IgD-negative memory B cell (primary cell): ENCODE measurements around the gene ANKRD31. TPM values are rescaled to one million over a fixed set of nuclear protein-coding genes. Genes with fewer than 3 reads are reported as not detected.
"Not testable (repeated sequence)": the region's sequence is repeated elsewhere in the genome, so short reads cannot be mapped to it uniquely, and the experiment has no call there.

Experiments
- H3K27ac Mint-ChIP-seq, 3 donors: one replicate each; pipeline ENCODE4 v1.8.0; 2020 to 2022; ENCODE audit warnings: mild to moderate bottlenecking in 3 of 3, mixed read lengths in 3 of 3, moderate library complexity in 1 of 3
- H3K27me3 Mint-ChIP-seq: one replicate; pipeline ENCODE4 v1.8.0; 2021; ENCODE audit warnings: mixed read lengths
- H3K36me3 Mint-ChIP-seq: one replicate; pipeline ENCODE4 v1.8.0; 2020; ENCODE audit warnings: mild to moderate bottlenecking, mixed read lengths
- H3K4me1 Mint-ChIP-seq, 3 donors: one replicate each; pipeline ENCODE4 v1.8.0; 2020 to 2022; ENCODE audit warnings: mixed read lengths in 3 of 3, mild to moderate bottlenecking in 1 of 3
- H3K4me3 Mint-ChIP-seq, 4 donors: one replicate each; pipeline ENCODE4 v1.8.0; 2020 to 2022; ENCODE audit warnings: mild to moderate bottlenecking in 4 of 4, mixed read lengths in 4 of 4, moderate library complexity in 3 of 4
- H3K9me3 Mint-ChIP-seq, 3 donors: one replicate each; pipeline ENCODE4 v1.8.0; 2020 to 2021; ENCODE audit warnings: mixed read lengths in 3 of 3, mild to moderate bottlenecking in 1 of 3
- polyA plus RNA-seq: library from polyadenylated mRNA; unstranded; fragments of 300-500 nt; fragmentation: Illumina TruSeq; gene quantifications from one replicate; pipeline ENCODE4 v1.2.3, GENCODE V29; 2021

The ANKRD31 gene
- polyA plus RNA-seq, 1 donor from 2014 or later = 0.10 TPM

DNA sequence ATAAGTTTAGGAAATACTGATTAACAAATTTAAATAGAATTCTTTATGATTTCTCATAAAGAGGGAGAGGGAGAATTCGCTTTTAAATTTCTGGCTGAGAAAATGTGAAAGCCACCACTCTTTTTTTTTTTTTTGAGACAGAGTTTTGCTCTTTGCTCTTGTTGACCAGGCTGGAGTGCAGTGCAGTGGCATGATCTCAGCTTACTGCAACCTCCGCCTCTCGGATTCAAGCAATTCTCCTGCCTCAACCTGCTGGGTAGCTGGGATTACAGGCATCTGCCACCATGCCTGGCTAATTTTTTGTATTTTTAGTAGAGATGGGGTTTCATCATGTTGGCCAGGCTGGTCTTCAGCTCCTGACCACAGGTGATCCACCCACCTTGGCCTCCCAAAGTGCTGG lies 157.3 kb downstream of the ANKRD31 start:
- peak overlapping the region in 1 of 4 donors; percentile 47 for H3K4me3 Mint-ChIP-seq
- not testable (repeated sequence) for H3K4me1 Mint-ChIP-seq, H3K9me3 Mint-ChIP-seq

DNA sequence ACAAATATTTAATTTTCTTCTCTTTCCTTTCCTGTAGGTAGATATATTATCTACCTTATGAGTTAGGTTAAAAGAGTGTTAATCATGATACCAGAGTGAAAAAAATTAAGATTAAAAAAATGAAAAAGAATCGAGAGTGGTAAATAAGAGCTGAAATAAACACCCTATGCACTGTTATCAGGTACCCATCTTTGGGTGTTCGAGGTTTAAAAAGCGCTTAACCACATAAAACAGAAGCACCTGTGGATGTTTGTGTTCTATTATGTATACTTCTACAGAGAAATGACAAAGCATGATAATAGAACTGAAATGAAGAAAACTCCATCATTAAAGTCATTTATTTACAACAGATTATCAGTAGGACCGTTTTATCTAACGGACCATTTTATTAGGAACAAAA lies 158.7 kb downstream of the ANKRD31 start:
- Mint-ChIP-seq H3K9me3 (no peaks in the 10 kb centered on the region), H3K27me3 (peaks cover 6% of the 10 kb centered on the region), H3K4me3 (no peak overlapping the region), H3K4me1 (no peaks in the 10 kb centered on the region), H3K36me3 (no peaks in the 10 kb centered on the region), H3K27ac (no peak overlapping the region)

More for the DNA sequence above, 157.3 kb downstream of the ANKRD31 start:
- not testable (repeated sequence) for H3K27me3 Mint-ChIP-seq, H3K36me3 Mint-ChIP-seq, H3K27ac Mint-ChIP-seq

DNA sequence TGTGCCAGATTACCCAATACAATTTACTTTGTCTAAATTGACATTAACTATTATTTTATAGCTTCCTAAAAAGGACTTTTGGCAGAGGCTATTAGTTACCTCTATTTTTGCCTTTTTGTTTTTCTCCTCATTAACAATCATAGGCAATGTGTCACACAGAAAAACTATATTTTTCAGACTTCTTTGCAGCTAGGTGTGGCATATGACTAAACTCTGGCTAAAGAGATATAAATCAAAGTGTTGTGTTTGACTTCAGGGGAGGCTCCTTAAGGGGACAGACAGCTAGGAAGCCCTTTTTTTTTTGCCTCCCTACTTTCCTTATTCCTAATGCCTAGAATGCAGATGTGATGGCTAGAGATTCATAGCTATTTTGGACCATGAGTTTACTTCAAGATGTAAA lies 164.6 kb downstream of the ANKRD31 start:
- Mint-ChIP-seq H3K27me3 (peaks cover 6% of the 10 kb centered on the region), H3K9me3 (peaks cover 0 to 4% (median 4%) of the 10 kb centered on the region in 3 donors), H3K4me3 (no peak overlapping the region), H3K27ac (no peak overlapping the region), H3K36me3 (no peaks in the 10 kb centered on the region), H3K4me1 (no peaks in the 10 kb centered on the region)

DNA sequence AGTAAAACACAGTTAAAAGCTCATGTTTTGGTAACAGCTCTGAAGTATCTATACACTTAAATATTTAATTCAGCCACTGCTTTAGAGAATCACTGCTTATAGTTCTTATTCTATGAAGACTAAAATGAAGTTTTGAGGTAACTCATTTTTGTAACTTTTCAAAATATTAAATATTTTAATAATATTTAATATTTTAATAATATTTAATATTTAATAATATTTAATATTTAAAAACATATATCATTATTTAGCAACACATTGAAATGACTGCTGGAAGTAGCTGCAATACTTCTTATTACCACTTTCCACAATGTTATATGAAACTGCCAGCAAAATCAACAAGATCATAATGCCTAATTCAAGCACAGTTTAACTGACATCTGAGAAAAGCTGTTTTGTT lies 165.6 kb downstream of the ANKRD31 start:
- Mint-ChIP-seq H3K36me3 (no peaks in the 10 kb centered on the region), H3K4me3 (no peak overlapping the region), H3K9me3 (peaks cover 0 to 4% (median 4%) of the 10 kb centered on the region in 3 donors), H3K27ac (no peak overlapping the region), H3K27me3 (peaks cover 8% of the 10 kb centered on the region), H3K4me1 (no peaks in the 10 kb centered on the region)

DNA sequence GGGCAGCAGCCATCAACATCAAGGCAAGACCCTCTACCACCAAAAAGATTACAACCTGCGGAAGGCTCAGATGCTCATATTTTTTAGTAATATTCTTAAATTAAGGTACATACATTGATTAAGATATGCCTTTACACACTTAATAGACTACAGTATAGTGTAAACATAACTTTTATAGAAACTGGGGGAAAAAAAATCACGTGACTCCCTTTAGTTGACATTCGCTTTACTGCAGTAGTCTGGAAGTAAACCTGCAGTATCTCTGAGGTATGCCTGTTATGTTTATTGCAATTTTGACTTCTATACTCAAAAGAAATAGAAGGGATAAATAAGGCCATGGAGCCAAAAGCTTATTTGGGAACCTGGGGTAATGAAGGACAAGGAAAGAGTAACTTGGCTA lies 169.2 kb downstream of the ANKRD31 start:
- Mint-ChIP-seq H3K36me3 (no peaks in the 10 kb centered on the region), H3K4me1 (peaks cover 0 to 2% (median 0%) of the 10 kb centered on the region in 3 donors), H3K27me3 (peaks cover 2% of the 10 kb centered on the region), H3K27ac (no peak overlapping the region), H3K9me3 (peaks cover 0 to 4% (median 4%) of the 10 kb centered on the region in 3 donors), H3K4me3 (no peak overlapping the region)

DNA sequence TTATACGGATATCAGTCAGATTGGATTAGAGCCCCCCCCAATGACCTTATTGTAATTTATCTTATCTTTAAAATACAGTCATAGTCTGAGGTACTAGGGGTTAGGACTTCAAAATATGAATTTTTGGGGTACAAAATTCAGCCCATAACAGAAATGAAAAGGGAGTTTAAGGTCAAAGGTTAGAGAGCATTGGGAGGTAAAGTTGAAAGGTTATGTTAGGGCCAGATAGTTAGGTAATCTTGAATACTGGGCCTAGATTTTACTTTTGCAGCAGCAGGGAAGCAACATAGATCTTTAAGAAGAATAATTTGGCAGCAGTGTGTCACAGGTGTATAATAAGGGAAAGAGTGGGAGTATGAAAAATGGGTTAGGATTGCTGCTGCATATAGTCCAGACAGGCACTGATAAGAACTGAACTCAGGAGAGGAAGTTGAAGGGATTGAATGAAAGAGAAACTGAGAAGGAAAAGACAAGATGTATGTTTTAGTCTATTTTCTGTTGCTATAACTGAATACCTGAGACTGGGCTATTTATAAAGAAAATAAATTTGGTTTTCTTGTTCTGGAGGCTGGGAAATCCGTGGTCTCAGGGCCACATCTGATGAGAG lies 173.7 kb downstream of the ANKRD31 start:
- Mint-ChIP-seq H3K27me3 (peaks cover 3% of the 10 kb centered on the region), H3K27ac (peak overlapping the region in 1 of 3 donors; percentile 2), H3K4me1 (peaks cover 0 to 2% (median 0%) of the 10 kb centered on the region in 3 donors), H3K9me3 (no peaks in the 10 kb centered on the region), H3K36me3 (no peaks in the 10 kb centered on the region), H3K4me3 (no peak overlapping the region)

DNA sequence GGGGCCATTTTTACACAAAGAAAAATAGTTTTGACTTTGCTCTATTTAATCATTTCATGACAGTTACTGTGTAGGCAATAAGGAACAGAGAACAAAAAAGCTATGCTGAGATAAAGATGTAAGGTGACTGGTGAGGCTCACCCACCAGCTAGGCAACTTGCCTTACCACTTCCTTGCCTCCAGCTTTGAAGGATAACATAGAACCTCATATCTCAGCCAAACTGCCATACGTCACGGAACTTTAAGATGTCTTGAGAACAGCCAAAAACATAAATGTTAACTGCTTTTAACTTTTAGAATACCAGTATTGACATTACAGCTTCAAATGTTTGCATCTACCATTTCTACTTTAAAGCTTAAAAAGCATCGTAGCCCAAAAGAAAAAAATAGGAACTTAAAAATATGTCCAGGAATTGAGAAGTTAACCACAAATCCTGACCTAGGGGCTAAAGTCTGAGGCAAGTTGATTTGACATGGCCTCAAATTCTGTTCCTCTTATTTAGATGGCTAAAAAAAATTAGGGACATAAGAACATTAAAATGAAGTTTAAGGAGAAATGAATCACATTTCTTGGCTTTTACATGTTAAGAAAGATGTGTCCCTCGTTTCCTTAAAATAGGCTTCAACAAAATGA lies 176.6 kb downstream of the ANKRD31 start:
- Mint-ChIP-seq H3K36me3 (no peaks in the 10 kb centered on the region), H3K4me3 (no peak overlapping the region), H3K9me3 (no peaks in the 10 kb centered on the region), H3K27ac (peak overlapping the region in 1 of 3 donors; percentile 78), H3K4me1 (peaks cover 0 to 2% (median 0%) of the 10 kb centered on the region in 3 donors), H3K27me3 (peaks cover 19% of the 10 kb centered on the region)

DNA sequence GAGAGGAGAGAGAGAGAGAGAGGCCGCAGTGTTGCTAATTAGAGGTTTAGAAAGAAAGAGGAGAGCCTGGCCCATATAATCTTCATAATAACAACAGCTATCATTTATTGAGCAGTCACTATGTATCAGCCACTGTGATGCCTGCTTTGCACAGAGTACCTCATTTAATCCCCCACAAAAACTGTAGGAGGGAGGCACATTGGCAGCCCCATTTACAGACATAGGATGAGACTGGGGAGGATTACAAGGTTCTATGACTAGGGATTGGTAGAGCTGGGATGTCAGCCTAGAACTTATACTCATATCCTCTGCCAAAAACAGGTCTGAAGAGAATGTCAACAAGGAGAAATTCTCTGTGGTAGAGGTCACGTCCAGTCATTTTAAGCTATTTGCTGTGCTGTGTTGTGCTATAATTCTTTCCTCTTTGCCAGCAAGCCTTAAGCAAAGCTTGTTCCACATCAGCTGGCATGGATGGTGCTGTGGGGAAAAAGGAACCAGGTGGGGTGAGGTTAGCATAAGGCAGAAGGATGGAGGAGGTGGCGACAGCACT lies 177.6 kb downstream of the ANKRD31 start:
- H3K4me1 Mint-ChIP-seq = peaks cover 0 to 6% (median 4%) of the 10 kb centered on the region in 3 donors

DNA sequence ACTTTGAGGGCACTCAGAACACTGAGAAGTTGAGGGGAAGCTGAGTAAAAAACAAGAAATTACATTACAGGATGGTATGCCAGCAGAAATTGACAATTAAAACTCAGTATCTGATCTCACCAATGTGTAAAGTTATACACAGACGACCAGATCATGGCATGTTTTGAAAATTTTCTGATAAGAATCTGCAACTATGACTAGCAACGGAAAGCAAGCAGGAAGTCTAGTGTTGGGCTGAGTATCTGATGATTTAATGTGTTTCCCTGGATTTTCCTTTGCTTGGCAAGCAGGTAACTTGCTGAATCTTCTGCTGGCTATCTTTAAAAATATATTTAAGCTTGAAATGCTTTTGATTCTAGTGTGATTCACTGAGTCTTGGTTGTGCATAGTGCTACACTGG lies 179.1 kb downstream of the ANKRD31 start:
- Mint-ChIP-seq H3K4me1 (peaks cover 1 to 6% (median 4%) of the 10 kb centered on the region in 3 donors), H3K27ac (no peak overlapping the region), H3K9me3 (no peaks in the 10 kb centered on the region)

More for the DNA sequence above, 177.6 kb downstream of the ANKRD31 start:
- H3K4me3 Mint-ChIP-seq = no peak overlapping the region
- H3K27ac Mint-ChIP-seq = peak overlapping the region in 1 of 3 donors; percentile 55
- H3K9me3 Mint-ChIP-seq = no peaks in the 10 kb centered on the region
- no peaks in the 10 kb centered on the region for H3K36me3 Mint-ChIP-seq
- peaks cover 28% of the 10 kb centered on the region for H3K27me3 Mint-ChIP-seq

DNA sequence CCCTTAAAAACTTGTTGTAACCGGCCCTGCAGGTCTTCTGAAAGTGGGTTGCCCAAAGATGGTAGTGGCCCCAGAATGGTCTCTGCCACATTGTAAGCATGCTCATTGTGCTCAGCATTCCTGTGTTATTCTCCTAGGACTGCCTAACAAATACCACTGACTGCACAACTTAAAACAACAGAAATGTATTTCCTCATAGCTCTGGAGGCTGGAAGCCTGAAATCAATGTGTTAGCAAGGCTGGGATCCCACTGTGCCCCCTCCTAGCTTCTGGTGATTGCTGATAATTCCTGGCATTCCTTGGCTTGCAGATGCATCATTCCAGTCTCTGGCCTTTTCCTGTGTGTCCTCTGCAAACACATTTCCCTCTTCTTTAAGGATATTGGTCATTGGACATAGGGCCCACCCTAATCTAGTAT lies 180.9 kb downstream of the ANKRD31 start:
- H3K27me3 Mint-ChIP-seq = peaks cover 48% of the 10 kb centered on the region
- no peaks in the 10 kb centered on the region for H3K36me3 Mint-ChIP-seq
- no peak overlapping the region for H3K27ac Mint-ChIP-seq
- H3K9me3 Mint-ChIP-seq = no peaks in the 10 kb centered on the region
- peaks cover 1 to 14% (median 12%) of the 10 kb centered on the region in 3 donors for H3K4me1 Mint-ChIP-seq
- peak overlapping the region in 1 of 4 donors; percentile 34 for H3K4me3 Mint-ChIP-seq

More for the DNA sequence above, 179.1 kb downstream of the ANKRD31 start:
- Mint-ChIP-seq H3K4me3 (peak overlapping the region in 1 of 4 donors; percentile 42), H3K27me3 (peaks cover 33% of the 10 kb centered on the region), H3K36me3 (no peaks in the 10 kb centered on the region)

DNA sequence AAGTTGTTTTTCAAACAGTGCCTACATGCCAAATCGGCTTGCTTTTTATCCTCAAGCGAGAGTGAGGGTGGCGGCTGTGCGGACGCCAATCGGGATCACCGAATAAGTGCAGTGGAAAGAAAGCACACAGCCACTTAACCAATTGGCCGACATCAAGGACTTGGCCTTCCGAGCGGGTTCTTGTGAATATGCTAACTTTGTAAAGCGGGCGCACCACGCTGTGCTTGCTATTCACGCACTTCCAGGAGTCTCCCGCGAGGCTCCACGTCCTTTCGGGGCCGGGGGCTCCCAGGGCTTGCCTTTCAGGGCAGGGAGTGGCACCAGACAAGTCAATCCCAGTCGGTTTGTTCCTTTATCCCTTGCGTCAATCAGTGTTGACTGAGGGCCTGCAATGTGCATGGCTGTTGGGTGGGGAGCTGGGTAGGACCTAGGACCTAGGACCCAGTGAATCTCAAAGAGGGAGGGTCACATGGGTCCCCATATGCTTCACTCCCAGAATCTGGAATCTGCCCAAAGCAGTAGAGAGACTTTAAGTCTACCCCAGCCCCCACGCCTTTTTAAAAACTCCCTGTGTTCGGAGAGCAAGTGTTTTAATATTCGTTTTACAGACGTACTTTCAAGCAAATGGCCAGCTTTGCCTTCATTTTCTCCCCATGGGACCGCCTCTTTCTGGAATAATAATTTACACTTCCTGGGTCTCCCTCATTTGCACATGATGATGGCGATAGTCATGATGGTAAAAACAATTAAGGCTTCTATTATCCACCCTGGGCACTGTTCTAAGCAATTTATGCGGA lies 182.3 kb downstream of the ANKRD31 start:
- Mint-ChIP-seq H3K27me3 (peaks cover 52% of the 10 kb centered on the region), H3K27ac (peak overlapping the region in 2 of 3 donors; percentile 36 to 40), H3K4me1 (peaks cover 4 to 15% (median 14%) of the 10 kb centered on the region in 3 donors), H3K9me3 (no peaks in the 10 kb centered on the region), H3K36me3 (no peaks in the 10 kb centered on the region), H3K4me3 (peak overlapping the region; percentile 35 to 88 (median 74))

DNA sequence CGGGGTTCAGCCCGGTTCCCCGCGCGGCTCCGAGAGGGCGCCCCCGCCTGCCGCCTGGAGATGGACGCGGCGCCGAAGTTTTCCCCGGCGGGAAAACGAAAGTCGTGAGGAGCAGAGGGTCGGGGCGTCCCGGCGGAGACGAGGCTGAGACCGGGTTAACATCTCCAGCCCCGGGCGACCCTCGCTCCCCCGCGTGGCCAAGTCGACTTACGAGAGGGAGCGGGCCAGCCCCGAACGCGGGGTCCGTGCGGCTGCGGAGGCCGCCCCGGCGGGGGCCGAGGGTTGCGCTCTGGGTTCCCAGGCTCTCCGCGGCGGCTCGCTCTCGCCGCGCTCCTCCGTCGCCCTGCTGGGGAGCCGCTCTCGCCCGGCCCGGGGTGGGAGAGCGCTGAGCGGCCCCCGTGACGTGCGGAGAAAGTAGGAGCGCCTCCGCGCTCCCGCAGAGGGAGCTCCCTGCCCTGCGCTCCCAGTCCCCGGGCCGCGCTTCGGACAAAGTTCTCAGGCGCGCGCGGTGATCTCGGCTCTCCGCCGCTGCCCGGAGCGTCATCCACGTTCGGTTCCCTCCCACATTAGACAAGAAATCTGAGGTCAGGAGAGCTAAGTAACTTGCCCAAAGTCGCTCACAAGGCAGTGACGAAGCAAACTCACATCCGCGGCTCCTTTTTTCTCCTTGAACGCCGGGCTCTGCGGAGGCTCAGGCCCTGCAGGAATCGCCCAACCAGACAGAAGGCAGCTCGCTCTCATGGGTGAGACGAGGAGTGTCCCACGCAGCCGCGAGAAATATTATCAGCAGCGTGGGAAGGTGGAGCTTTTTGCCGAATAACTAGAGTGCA lies 183.2 kb downstream of the ANKRD31 start:
- Mint-ChIP-seq H3K4me3 (peak overlapping the region in 3 of 4 donors; percentile 70 to 88 (median 76)), H3K36me3 (no peaks in the 10 kb centered on the region), H3K27ac (peak overlapping the region in 1 of 3 donors; percentile 40), H3K27me3 (peaks cover 58% of the 10 kb centered on the region), H3K4me1 (peaks cover 6 to 21% (median 14%) of the 10 kb centered on the region in 3 donors), H3K9me3 (no peaks in the 10 kb centered on the region)

DNA sequence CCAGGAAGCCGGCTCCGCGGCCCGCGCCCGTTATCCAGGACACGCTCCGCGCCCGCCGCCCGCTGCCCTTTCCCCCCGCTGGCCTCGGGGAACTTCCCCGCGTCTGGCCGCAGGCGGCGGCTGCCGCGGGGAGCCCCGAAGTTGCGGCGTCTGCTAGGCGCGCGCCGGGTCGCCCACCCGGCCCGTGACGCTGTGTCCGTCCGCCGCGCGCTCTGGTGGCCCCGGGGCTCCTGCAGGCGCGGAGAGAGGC lies 183.7 kb downstream of the ANKRD31 start:
- no peak overlapping the region for H3K27ac Mint-ChIP-seq
- H3K4me3 Mint-ChIP-seq = no peak overlapping the region

DNA sequence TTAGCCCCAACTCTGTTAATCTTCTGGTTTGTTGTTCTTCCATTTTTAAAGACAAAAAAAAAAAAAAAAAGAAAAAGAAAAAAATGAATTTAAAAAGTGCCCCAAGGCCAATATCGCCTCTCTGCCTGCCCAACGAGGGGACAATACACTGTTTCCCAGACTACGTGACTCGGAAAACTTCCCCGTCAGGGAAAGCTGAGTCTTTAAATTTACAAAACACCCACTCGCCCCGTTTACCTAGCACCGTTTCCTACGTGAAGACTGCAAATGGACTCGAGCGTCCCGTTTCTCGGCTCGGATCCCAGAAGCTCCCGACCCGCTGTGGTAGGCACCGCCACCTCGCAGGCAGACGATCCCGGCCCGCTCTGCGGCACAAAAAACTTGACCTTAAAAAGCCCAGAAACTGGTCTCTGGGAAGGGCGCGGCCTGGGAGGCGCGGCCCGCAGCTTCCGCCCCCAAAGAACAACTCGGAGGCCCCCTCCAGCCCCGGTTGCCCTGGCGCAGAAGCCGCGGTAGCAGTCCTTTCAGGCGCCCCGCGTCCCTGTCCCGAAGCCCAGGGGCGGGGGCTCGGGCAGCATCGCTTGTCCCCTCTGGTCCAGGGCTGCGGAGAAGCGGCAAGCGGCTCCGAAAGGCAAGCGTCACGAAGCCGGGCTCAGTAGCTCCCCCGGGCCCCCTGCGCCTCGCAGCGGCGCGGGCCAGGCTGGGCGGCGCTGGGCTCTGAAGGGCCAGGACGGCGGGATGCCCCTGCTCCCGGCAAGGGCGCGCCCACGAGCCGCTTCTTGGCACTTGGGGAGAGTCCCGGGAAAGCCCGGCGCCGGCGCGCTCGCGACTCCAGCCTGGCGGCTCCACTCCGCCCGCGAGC lies 184.3 kb downstream of the ANKRD31 start, which contains the start of gene GCNT4:
TSS of gene GCNT4 (minus strand) at position 367 of the 862 bp plus-strand sequence. CDS start 22,521 bp downstream, outside the sequence.
- H3K4me3 Mint-ChIP-seq = peak within 1 kb of the TSS; percentile 67 to 92 (median 75)
- H3K4me1 Mint-ChIP-seq = peaks cover 6 to 21% (median 14%) of the 10 kb centered on the region in 3 donors
- no peak within 1 kb of the TSS for H3K27ac Mint-ChIP-seq
- no peaks in the 10 kb centered on the region for H3K9me3 Mint-ChIP-seq
- H3K27me3 Mint-ChIP-seq = peaks cover 59% of the 10 kb centered on the region
- H3K36me3 Mint-ChIP-seq = no peaks in the 10 kb centered on the region

More for the DNA sequence above, 183.7 kb downstream of the ANKRD31 start:
- H3K4me1 Mint-ChIP-seq = peaks cover 6 to 21% (median 14%) of the 10 kb centered on the region in 3 donors
- H3K27me3 Mint-ChIP-seq = peaks cover 59% of the 10 kb centered on the region
- no peaks in the 10 kb centered on the region for H3K36me3 Mint-ChIP-seq
- H3K9me3 Mint-ChIP-seq = no peaks in the 10 kb centered on the region
